ENCODE data around the gene RND2.

Gene RND2

GRCh38 chr17:43014649-43015542 is 10.1 kb upstream of the RND2 start:
- CTCF ChIA-PET = interaction anchor here (0.6 to 1.3 kb wide), 3 partner anchors 9 to 1205 kb away, joined by 3 to 7 read pairs (median 3); partner anchors contain the start of gene RPL27

GRCh38 chr17:43015579-43015978 is 9.5 kb upstream of the RND2 start:
- POLR2A ChIA-PET = interaction anchor here (1.3 kb wide), 1 partner anchor 17 kb away, joined by 6 read pairs; the partner anchor contains the start of gene RPL27
- TF ChIP-seq CTCF (IDR thresholded peaks at IDR 0.05; ENCODE audit: insufficient read depth, low read length, missing control alignments) = no peak
- DNase-seq (ENCODE audit: low read depth, low spot score) = no peak
- CTCF ChIA-PET = interaction anchor here (0.6 kb wide), 1 partner anchor 1205 kb away, joined by 3 read pairs; no protein-coding TSS in a partner anchor
- no peak overlapping the region for H3K4me3 ChIP-seq (ENCODE audit: low read depth, low read length)

More at GRCh38 chr17:43014649-43015542, 10.1 kb upstream of the RND2 start:
- POLR2A ChIA-PET = interaction anchor here (1.3 kb wide), 1 partner anchor 17 kb away, joined by 6 read pairs; the partner anchor contains the start of gene RPL27
- H3K4me3 ChIP-seq (ENCODE audit: low read depth, low read length) = no peak overlapping the region
- no peak for DNase-seq (ENCODE audit: low read depth, low spot score)
- TF ChIP-seq CTCF (IDR thresholded peaks at IDR 0.05; ENCODE audit: insufficient read depth, low read length, missing control alignments) = no peak

- CTCF ChIA-PET = no interaction called here
- POLR2A ChIA-PET = no interaction called here
Measured at GRCh38 chr17:43016216-43016615, 8.8 kb upstream of the RND2 start.

GRCh38 chr17:43018008-43018853 is 6.8 kb upstream of the RND2 start:
- no peak overlapping the region for H3K4me3 ChIP-seq (ENCODE audit: low read depth, low read length)
- POLR2A ChIA-PET = no interaction called here
- no peak for TF ChIP-seq CTCF (IDR thresholded peaks at IDR 0.05; ENCODE audit: insufficient read depth, low read length, missing control alignments)

More at GRCh38 chr17:43016216-43016615, 8.8 kb upstream of the RND2 start:
- H3K4me3 ChIP-seq (ENCODE audit: low read depth, low read length) = no peak overlapping the region
- no peak for TF ChIP-seq CTCF (IDR thresholded peaks at IDR 0.05; ENCODE audit: insufficient read depth, low read length, missing control alignments)
- no peak for DNase-seq (ENCODE audit: low read depth, low spot score)

GRCh38 chr17:43018932-43019331 is 6.1 kb upstream of the RND2 start:
- DNase-seq (ENCODE audit: low read depth, low spot score) = no peak
- POLR2A ChIA-PET = no interaction called here
- H3K4me3 ChIP-seq (ENCODE audit: low read depth, low read length) = no peak overlapping the region
- no peak for TF ChIP-seq CTCF (IDR thresholded peaks at IDR 0.05; ENCODE audit: insufficient read depth, low read length, missing control alignments)
- CTCF ChIA-PET = interaction anchor here (1.0 to 1.4 kb wide), 2 partner anchors 12 to 21 kb away, joined by 3 to 4 read pairs; partner anchors contain the start of gene IFI35

More at GRCh38 chr17:43018008-43018853, 6.8 kb upstream of the RND2 start:
- CTCF ChIA-PET = interaction anchor here (1.0 to 1.4 kb wide), 2 partner anchors 11 to 21 kb away, joined by 3 to 4 read pairs; partner anchors contain the start of gene IFI35
- DNase-seq (ENCODE audit: low read depth, low spot score) = no peak

All from AG04449 (cell line).